Smooth muscle cell (in vitro differentiated cells): Measurements from ENCODE around the gene KCNK3. TPM values are rescaled to one million over a fixed set of nuclear protein-coding genes. Genes with fewer than 3 reads are reported as not detected.

Experiments
- DNase-seq: peaks from one replicate; lab custom pipeline; 2025; ENCODE audit not compliant: unreplicated experiment; lab: John Stamatoyannopoulos, UW
- H2AFZ ChIP-seq: fragments of 200-600 bp; sonication (generic); 2 replicates; pipeline ENCODE4 v1.6.0; 2016; ENCODE audit warnings: antibody characterized with exemption, low read depth, mild to moderate bottlenecking
- H3F3A ChIP-seq: fragments of 200-600 bp; sonication (generic); 2 replicates; pipeline ENCODE4 v1.6.0; 2017; ENCODE audit warnings: antibody characterized with exemption, low read depth
- H3K27ac ChIP-seq: fragments of 200-600 bp; sonication (generic); 2 replicates; pipeline ENCODE4 v1.5.1; 2016; ENCODE audit warnings: low read depth, mild to moderate bottlenecking
- H3K27me3 ChIP-seq: fragments of 200-600 bp; sonication (generic); 2 replicates; pipeline ENCODE4 v1.6.1; 2016; ENCODE audit warnings: low read depth, mild to moderate bottlenecking
- H3K36me3 ChIP-seq: fragments of 200-600 bp; sonication (generic); 2 replicates; pipeline ENCODE4 v1.5.1; 2016; ENCODE audit warnings: low read depth
- H3K4me1 ChIP-seq: fragments of 200-600 bp; sonication (generic); 2 replicates; pipeline ENCODE4 v1.5.1; 2016; ENCODE audit warnings: low read depth
- H3K4me2 ChIP-seq: fragments of 200-600 bp; sonication (generic); 2 replicates; pipeline ENCODE4 v1.6.0; 2016; ENCODE audit warnings: mild to moderate bottlenecking
- H3K4me3 ChIP-seq: fragments of 200-600 bp; sonication (generic); 2 replicates; pipeline ENCODE4 v1.5.1; 2016; ENCODE audit warnings: mild to moderate bottlenecking
- H3K79me2 ChIP-seq: fragments of 200-600 bp; sonication (generic); 2 replicates; pipeline ENCODE4 v1.6.0; 2016; ENCODE audit warnings: low read depth, mild to moderate bottlenecking
- H3K9ac ChIP-seq: fragments of 200-600 bp; sonication (generic); 2 replicates; pipeline ENCODE4 v1.6.0; 2016; ENCODE audit warnings: low read depth
- H3K9me3 ChIP-seq: fragments of 200-600 bp; sonication (generic); replicated peaks from 2 replicates; pipeline ENCODE4 v1.5.1; 2016; ENCODE audit warnings: low read depth
- H4K20me1 ChIP-seq: fragments of 200-600 bp; sonication (generic); 2 replicates; pipeline ENCODE4 v1.6.0; 2016; ENCODE audit warnings: low read depth
- WGBS: methylation state at CpG from one replicate; pipeline ENCODE4 v1.1.7; 2016; ENCODE audit warnings: low lambda C conversion rate; 5-methylcytosine and 5-hydroxymethylcytosine counted together
- polyA plus RNA-seq: library from polyadenylated mRNA; unstranded; fragments of >200 nt; fragmentation: Nextera tagmentation; extraction: Ambion mirVana; gene quantifications from 2 replicates; pipeline ENCODE4 v1.2.1, GENCODE V29; 2016
- total RNA-seq: library from RNA; depleted of rRNA; stranded (reverse); fragments of >200 nt; gene quantifications from 2 replicates; pipeline ENCODE4 v1.2.3, GENCODE V29; 2014
- TF ChIP-seq, protein P1 (sequence below): fragments of 200-600 bp; sonication (generic); IDR thresholded peaks from 2 replicates; pipeline ENCODE4 v1.5.1; 2017; ENCODE audit warnings: borderline replicate concordance, mild to moderate bottlenecking, antibody characterized with exemption; ENCODE audit not compliant: insufficient read depth, poor library complexity, severe bottlenecking

The KCNK3 gene
- total and polyA plus RNA-seq, 2 experiments from 2014 or later: 1.1 to 7.5 TPM

DNA sequence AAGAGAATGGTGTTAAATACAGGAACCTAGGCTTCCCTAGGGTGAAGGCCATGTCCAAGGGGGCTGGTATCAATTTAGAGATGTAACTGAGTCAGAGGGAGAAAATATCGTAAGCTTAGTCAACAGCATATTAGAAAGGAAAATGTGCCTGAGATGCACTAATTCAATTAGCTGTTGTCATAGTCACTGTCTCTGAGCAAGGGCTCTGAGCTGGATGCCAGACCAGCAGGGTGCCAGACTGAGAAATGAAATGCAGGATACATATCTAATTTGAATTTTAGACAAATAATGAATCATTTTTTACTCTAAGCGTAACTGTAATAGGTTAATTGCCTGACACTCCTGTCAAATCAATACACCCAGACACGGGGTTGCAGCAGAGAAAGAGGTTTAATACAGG, 60.1 kb downstream of the KCNK3 start:
- H3K27me3 ChIP-seq: no peaks in the 10 kb centered on the region
- H4K20me1 ChIP-seq: no peaks in the 10 kb centered on the region
- no peak overlapping the region for H3K27ac ChIP-seq
- H3K4me1 ChIP-seq: peaks cover 13% of the 10 kb centered on the region
- H3K36me3 ChIP-seq: no peaks in the 10 kb centered on the region
- TF ChIP-seq, protein P1, sequence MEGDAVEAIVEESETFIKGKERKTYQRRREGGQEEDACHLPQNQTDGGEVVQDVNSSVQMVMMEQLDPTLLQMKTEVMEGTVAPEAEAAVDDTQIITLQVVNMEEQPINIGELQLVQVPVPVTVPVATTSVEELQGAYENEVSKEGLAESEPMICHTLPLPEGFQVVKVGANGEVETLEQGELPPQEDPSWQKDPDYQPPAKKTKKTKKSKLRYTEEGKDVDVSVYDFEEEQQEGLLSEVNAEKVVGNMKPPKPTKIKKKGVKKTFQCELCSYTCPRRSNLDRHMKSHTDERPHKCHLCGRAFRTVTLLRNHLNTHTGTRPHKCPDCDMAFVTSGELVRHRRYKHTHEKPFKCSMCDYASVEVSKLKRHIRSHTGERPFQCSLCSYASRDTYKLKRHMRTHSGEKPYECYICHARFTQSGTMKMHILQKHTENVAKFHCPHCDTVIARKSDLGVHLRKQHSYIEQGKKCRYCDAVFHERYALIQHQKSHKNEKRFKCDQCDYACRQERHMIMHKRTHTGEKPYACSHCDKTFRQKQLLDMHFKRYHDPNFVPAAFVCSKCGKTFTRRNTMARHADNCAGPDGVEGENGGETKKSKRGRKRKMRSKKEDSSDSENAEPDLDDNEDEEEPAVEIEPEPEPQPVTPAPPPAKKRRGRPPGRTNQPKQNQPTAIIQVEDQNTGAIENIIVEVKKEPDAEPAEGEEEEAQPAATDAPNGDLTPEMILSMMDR: no peak
- H3K4me2 ChIP-seq: no peak overlapping the region
- no peak overlapping the region for H3K9ac ChIP-seq
- no peak for DNase-seq
- 79% methylated on average over 3 of the region's 3 CpGs for WGBS
- no peak overlapping the region for H2AFZ ChIP-seq
- no peaks in the 10 kb centered on the region for H3K9me3 ChIP-seq
- no peak overlapping the region for H3K4me3 ChIP-seq
- no peaks in the 10 kb centered on the region for H3F3A ChIP-seq
- H3K79me2 ChIP-seq: no peaks in the 10 kb centered on the region

DNA sequence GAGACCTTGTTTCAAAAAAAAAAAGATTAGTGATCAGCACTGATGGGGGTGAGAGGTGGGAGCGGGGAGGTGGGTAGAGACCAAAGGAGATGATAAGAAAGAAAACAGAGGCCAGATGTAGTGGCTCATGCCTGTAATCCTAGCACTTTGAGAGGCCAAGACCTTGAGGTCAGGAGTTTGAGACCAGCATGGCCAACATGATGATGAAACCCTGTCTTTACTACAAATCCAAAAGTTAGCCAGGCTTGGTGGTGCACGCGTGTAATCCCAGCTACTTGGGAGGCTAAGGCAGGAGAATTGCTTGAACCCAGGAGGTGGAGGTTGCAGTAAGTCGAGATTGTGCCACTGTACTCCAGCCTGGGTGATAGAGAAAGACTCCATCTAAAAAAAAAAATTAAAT, 62.0 kb downstream of the KCNK3 start:
- DNase-seq: no peak
- TF ChIP-seq, protein P1: no peak
- Histone ChIP-seq H3K79me2 (no peaks in the 10 kb centered on the region), H4K20me1 (no peaks in the 10 kb centered on the region), H3K9me3 (no peaks in the 10 kb centered on the region), H3K27me3 (no peaks in the 10 kb centered on the region), H2AFZ (no peak overlapping the region), H3F3A (no peaks in the 10 kb centered on the region), H3K27ac (no peak overlapping the region), H3K4me3 (no peak overlapping the region), H3K36me3 (no peaks in the 10 kb centered on the region), H3K4me1 (peaks cover 15% of the 10 kb centered on the region), H3K4me2 (no peak overlapping the region), H3K9ac (no peak overlapping the region)
- 98% methylated on average over 4 of the region's 4 CpGs for WGBS

DNA sequence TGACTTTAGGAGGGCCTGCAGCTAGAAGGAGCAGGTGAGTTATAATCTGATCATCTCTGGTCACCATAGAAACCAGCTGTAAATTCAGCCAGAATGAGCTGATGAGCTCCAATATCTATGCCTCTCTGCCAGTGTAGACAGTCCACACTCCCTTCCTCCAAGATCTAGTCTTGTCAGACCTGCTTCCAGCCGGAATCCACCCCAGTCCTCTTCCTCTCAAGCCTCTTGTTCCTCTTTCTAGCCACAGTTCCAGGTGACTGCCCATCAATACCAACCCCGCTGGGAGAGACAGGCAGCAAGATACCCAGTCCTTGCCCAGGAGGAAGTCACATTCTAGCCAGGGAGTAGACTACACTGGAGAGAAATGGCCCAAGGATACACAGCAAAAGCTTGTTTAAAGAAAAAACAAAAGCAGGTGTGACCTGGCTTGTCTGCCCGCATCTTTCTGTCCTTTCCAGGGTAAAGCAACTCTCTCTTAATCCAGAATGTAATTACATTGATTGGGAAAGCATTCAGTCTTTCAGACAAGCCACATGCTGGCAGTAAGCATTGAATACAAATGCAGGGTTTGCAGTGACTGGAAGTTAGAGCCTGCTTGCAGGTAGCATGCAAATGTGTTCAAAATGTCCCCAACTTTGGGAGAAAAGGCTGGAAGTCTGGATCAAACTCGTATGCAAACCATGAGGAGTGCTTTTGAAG, 62.6 kb downstream of the KCNK3 start:
- H3K4me1 ChIP-seq: peaks cover 12% of the 10 kb centered on the region
- no peaks in the 10 kb centered on the region for H3K36me3 ChIP-seq
- no peaks in the 10 kb centered on the region for H3K9me3 ChIP-seq
- H3K27me3 ChIP-seq: no peaks in the 10 kb centered on the region
- no peak overlapping the region for H3K4me2 ChIP-seq
- no peak overlapping the region for H3K4me3 ChIP-seq
- H2AFZ ChIP-seq: no peak overlapping the region
- H3K79me2 ChIP-seq: no peaks in the 10 kb centered on the region
- H3K9ac ChIP-seq: no peak overlapping the region
- TF ChIP-seq, protein P1: no peak
- H3F3A ChIP-seq: no peaks in the 10 kb centered on the region
- WGBS: 72% methylated on average over 4 of the region's 4 CpGs
- no peak overlapping the region for H3K27ac ChIP-seq
- DNase-seq: no peak
- no peaks in the 10 kb centered on the region for H4K20me1 ChIP-seq

DNA sequence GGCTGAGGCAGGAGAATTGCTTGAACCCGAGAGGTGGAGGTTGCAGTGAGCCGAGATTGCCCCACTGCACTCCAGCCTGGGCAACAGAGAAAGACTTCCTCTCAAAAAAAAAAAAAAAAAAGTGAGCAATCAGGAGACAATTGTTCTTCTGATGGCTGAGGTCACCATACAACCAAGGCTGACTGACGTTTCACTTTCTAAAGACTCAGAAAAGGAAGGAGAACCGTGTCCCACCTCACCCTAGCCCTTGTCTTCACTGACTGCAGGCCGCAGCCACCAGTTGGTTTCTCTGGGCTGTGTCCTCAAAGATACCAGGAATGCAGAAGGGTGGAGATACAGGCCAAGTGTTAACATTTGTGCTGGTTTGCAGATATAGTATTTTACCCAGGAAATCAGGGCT, 63.8 kb downstream of the KCNK3 start:
- Histone ChIP-seq H3K27me3 (no peaks in the 10 kb centered on the region), H3F3A (no peaks in the 10 kb centered on the region), H3K4me3 (no peak overlapping the region), H3K27ac (no peak overlapping the region), H3K9me3 (no peaks in the 10 kb centered on the region), H3K79me2 (no peaks in the 10 kb centered on the region), H4K20me1 (no peaks in the 10 kb centered on the region), H3K4me2 (no peak overlapping the region), H3K36me3 (no peaks in the 10 kb centered on the region), H3K9ac (no peak overlapping the region), H2AFZ (no peak overlapping the region), H3K4me1 (peaks cover 6% of the 10 kb centered on the region)
- no peak for DNase-seq
- TF ChIP-seq, protein P1: no peak
- WGBS: 87% methylated on average over 5 of the region's 5 CpGs
